Measurements from ENCODE around the gene SOX6.

GRCh38 chr11:16265022-16265421 is 91.3 kb downstream of the SOX6 start:
- TF ChIP-seq CTCF (IDR thresholded peaks at IDR 0.05): no peak
- no peak for TF ChIP-seq POLR2AphosphoS5 (IDR thresholded peaks at IDR 0.05)
- no peak for TF ChIP-seq POLR2A (IDR thresholded peaks at IDR 0.05)
